ENCODE results near the gene IGFBPL1.
A peak's percentile ranks its signal among the peaks of the same experiment; 100 is the strongest.
"Not testable (repeated sequence)": the region's sequence is repeated elsewhere in the genome, so short reads cannot be mapped to it uniquely, and the experiment has no call there.

Gene IGFBPL1, protein sequence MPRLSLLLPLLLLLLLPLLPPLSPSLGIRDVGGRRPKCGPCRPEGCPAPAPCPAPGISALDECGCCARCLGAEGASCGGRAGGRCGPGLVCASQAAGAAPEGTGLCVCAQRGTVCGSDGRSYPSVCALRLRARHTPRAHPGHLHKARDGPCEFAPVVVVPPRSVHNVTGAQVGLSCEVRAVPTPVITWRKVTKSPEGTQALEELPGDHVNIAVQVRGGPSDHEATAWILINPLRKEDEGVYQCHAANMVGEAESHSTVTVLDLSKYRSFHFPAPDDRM

DNA sequence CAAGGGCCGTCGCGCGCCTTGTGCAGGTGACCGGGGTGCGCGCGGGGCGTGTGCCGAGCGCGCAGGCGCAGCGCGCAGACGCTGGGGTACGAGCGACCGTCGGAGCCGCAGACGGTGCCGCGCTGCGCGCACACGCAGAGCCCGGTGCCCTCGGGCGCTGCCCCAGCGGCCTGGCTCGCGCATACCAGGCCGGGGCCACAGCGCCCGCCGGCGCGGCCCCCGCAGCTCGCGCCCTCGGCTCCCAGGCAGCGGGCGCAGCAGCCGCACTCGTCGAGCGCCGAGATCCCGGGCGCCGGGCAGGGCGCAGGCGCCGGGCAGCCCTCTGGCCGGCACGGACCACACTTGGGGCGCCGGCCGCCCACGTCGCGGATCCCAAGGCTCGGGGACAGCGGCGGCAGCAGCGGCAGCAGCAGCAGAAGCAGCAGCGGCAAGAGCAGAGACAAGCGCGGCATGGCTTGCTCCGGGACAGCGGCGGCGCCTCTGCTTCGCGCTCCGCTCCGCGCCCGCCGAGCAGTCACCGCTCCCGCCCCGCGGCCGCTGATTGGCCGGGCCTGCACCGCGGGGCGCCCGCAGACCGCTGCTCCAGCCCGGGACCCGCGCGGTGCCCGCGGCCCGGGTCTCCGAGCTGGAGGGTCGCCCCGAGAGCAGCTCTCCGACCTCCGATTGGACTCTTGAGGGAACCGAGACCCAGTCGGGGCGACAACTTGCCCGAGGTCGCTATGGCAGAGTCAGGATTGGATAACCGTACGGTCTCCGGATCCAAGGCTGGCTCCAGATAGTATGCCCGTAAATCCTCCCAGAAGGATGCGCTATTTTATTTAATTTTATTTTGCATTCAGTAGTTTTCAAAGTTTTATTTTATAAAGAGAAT, at the start of gene IGFBPL1:
IGFBPL1 (minus strand) TSS at position 482 of the 871 bp plus-strand sequence; CDS start at position 452, 30 bp downstream.
- Histone ChIP-seq H3K9me3 (ENCODE audit: control insufficient read depth, insufficient read depth, low read length) (no peaks in the 10 kb centered on the region), H3K27me3 (ENCODE audit: control insufficient read depth, insufficient read depth, low read length) (peaks cover 52% of the 10 kb centered on the region), H3K4me1 (ENCODE audit: control insufficient read depth, insufficient read depth, low read length) (peaks cover 29% of the 10 kb centered on the region), H3K4me3 (ENCODE audit: low read depth, low read length) (peak within 1 kb of the TSS; percentile 57), H3K27ac (ENCODE audit: low read depth, low read length) (no peak within 1 kb of the TSS), H3K9ac (ENCODE audit: low read depth, low read length) (peak within 1 kb of the TSS; percentile 11; the same call in 1 of the 2 replicates), H3K36me3 (ENCODE audit: control insufficient read depth, insufficient read depth, low read length) (no peaks in the 10 kb centered on the region)

- H3K36me3 ChIP-seq (ENCODE audit: control insufficient read depth, insufficient read depth, low read length); H3K27me3 ChIP-seq (ENCODE audit: control insufficient read depth, insufficient read depth, low read length); H3K4me3 ChIP-seq (ENCODE audit: low read depth, low read length); H3K27ac ChIP-seq (ENCODE audit: low read depth, low read length); H3K9me3 ChIP-seq (ENCODE audit: control insufficient read depth, insufficient read depth, low read length); H3K9ac ChIP-seq (ENCODE audit: low read depth, low read length); H3K4me1 ChIP-seq (ENCODE audit: control insufficient read depth, insufficient read depth, low read length): not testable (repeated sequence)
These were observed 48.5 kb upstream of the IGFBPL1 start for GRCh38 chr9:38472583-38473249.

GRCh38 chr9:38467404-38467803, 43.1 kb upstream of the IGFBPL1 start:
- no peaks in the 10 kb centered on the region for H3K4me1 ChIP-seq (ENCODE audit: control insufficient read depth, insufficient read depth, low read length)
- H3K9ac ChIP-seq (ENCODE audit: low read depth, low read length) = no peak overlapping the region
- H3K27ac ChIP-seq (ENCODE audit: low read depth, low read length) = no peak overlapping the region
- no peaks in the 10 kb centered on the region for H3K27me3 ChIP-seq (ENCODE audit: control insufficient read depth, insufficient read depth, low read length)
- no peak overlapping the region for H3K4me3 ChIP-seq (ENCODE audit: low read depth, low read length)
- no peaks in the 10 kb centered on the region for H3K36me3 ChIP-seq (ENCODE audit: control insufficient read depth, insufficient read depth, low read length)
- H3K9me3 ChIP-seq (ENCODE audit: control insufficient read depth, insufficient read depth, low read length) = no peaks in the 10 kb centered on the region

DNA sequence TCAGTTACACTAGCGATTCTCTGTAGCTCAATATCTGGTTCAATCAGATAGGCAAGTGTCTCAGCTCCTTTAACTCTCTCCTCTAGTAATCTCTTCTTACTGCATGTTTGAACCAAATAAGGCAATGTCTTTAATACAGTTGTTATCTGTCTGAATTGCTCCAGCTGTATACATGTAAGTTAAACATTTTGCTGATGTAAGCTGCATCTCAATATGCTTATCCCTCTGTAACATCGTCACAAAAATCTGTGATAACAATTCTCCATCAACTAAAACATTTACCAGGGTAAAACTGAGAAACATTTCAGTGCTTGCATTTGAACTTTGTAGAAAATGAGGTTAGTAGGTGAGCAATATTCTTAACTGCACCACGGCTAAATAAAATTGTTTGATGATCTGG, 29.6 kb upstream of the IGFBPL1 start:
- Histone ChIP-seq H3K27ac (ENCODE audit: low read depth, low read length) (no peak overlapping the region), H3K4me1 (ENCODE audit: control insufficient read depth, insufficient read depth, low read length) (no peaks in the 10 kb centered on the region), H3K27me3 (ENCODE audit: control insufficient read depth, insufficient read depth, low read length) (no peaks in the 10 kb centered on the region; the same call in 1 of the 2 replicates), H3K9me3 (ENCODE audit: control insufficient read depth, insufficient read depth, low read length) (peaks cover 8% of the 10 kb centered on the region; the same call in 1 of the 2 replicates), H3K36me3 (ENCODE audit: control insufficient read depth, insufficient read depth, low read length) (no peaks in the 10 kb centered on the region), H3K4me3 (ENCODE audit: low read depth, low read length) (no peak overlapping the region), H3K9ac (ENCODE audit: low read depth, low read length) (no peak overlapping the region)

GRCh38 chr9:38451162-38451561, 26.9 kb upstream of the IGFBPL1 start:
- Histone ChIP-seq H3K9ac (ENCODE audit: low read depth, low read length) (no peak overlapping the region), H3K4me1 (ENCODE audit: control insufficient read depth, insufficient read depth, low read length) (no peaks in the 10 kb centered on the region), H3K36me3 (ENCODE audit: control insufficient read depth, insufficient read depth, low read length) (no peaks in the 10 kb centered on the region), H3K4me3 (ENCODE audit: low read depth, low read length) (no peak overlapping the region), H3K27ac (ENCODE audit: low read depth, low read length) (no peak overlapping the region), H3K9me3 (ENCODE audit: control insufficient read depth, insufficient read depth, low read length) (peaks cover 8% of the 10 kb centered on the region; the same call in 1 of the 2 replicates), H3K27me3 (ENCODE audit: control insufficient read depth, insufficient read depth, low read length) (no peaks in the 10 kb centered on the region; the same call in 1 of the 2 replicates)

DNA sequence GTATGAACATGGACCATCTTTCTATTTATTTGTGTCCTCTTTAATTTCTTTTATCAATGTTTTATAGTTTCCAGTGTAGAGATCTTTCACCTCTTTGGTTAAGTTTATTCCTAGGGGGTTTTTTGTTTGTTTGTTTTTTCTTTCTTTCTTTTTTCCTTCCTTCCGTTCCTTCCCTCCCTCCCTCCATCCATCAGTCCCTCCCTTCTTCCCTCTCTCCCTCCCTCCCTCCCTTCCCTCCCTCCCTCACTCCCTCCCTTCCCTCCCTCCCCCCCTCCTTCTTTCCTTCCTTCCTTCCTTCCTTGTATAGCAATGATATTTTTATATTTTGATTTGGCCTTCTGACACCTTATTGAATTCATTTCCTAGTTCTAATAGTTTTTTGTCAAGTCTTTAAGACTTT, 23.4 kb upstream of the IGFBPL1 start:
- Histone ChIP-seq H3K4me3 (ENCODE audit: low read depth, low read length) (no peak overlapping the region), H3K9me3 (ENCODE audit: control insufficient read depth, insufficient read depth, low read length) (peaks cover 8% of the 10 kb centered on the region; the same call in 1 of the 2 replicates), H3K9ac (ENCODE audit: low read depth, low read length) (no peak overlapping the region), H3K36me3 (ENCODE audit: control insufficient read depth, insufficient read depth, low read length) (no peaks in the 10 kb centered on the region), H3K4me1 (ENCODE audit: control insufficient read depth, insufficient read depth, low read length) (no peaks in the 10 kb centered on the region), H3K27me3 (ENCODE audit: control insufficient read depth, insufficient read depth, low read length) (no peaks in the 10 kb centered on the region), H3K27ac (ENCODE audit: low read depth, low read length) (no peak overlapping the region)

- Histone ChIP-seq H3K27ac (ENCODE audit: low read depth, low read length) (no peak overlapping the region), H3K4me3 (ENCODE audit: low read depth, low read length) (no peak overlapping the region), H3K4me1 (ENCODE audit: control insufficient read depth, insufficient read depth, low read length) (no peaks in the 10 kb centered on the region), H3K27me3 (ENCODE audit: control insufficient read depth, insufficient read depth, low read length) (no peaks in the 10 kb centered on the region), H3K9ac (ENCODE audit: low read depth, low read length) (no peak overlapping the region), H3K36me3 (ENCODE audit: control insufficient read depth, insufficient read depth, low read length) (no peaks in the 10 kb centered on the region), H3K9me3 (ENCODE audit: control insufficient read depth, insufficient read depth, low read length) (no peaks in the 10 kb centered on the region)
These were observed 21.1 kb upstream of the IGFBPL1 start for GRCh38 chr9:38445154-38446043.

- Histone ChIP-seq H3K27ac (ENCODE audit: low read depth, low read length) (no peak overlapping the region), H3K4me3 (ENCODE audit: low read depth, low read length) (no peak overlapping the region), H3K9ac (ENCODE audit: low read depth, low read length) (no peak overlapping the region), H3K4me1 (ENCODE audit: control insufficient read depth, insufficient read depth, low read length) (no peaks in the 10 kb centered on the region), H3K27me3 (ENCODE audit: control insufficient read depth, insufficient read depth, low read length) (no peaks in the 10 kb centered on the region), H3K9me3 (ENCODE audit: control insufficient read depth, insufficient read depth, low read length) (no peaks in the 10 kb centered on the region), H3K36me3 (ENCODE audit: control insufficient read depth, insufficient read depth, low read length) (no peaks in the 10 kb centered on the region)
These were observed 19.3 kb upstream of the IGFBPL1 start for GRCh38 chr9:38443597-38443996.

DNA sequence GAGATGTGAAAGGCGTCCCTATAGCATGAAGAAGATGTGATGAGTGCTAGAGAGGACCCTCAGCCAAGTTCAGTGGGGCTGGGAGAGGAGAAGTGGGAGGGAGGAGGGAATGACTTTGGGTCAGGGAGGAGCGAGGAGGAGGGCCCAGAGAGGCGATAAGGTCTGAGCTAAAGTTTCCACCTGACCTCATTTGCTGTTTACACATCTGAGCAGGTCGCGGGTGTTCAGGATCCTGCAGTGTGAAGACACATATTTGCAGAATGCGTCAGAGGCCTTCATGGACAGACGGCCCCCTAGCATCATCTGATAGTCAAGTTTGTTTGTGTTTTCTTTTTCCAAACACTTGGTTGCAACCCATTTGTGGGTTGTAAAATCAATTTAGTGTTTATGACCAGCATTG, 18.9 kb upstream of the IGFBPL1 start:
- no peaks in the 10 kb centered on the region for H3K36me3 ChIP-seq (ENCODE audit: control insufficient read depth, insufficient read depth, low read length)
- no peak overlapping the region for H3K27ac ChIP-seq (ENCODE audit: low read depth, low read length)
- H3K9me3 ChIP-seq (ENCODE audit: control insufficient read depth, insufficient read depth, low read length) = no peaks in the 10 kb centered on the region
- no peak overlapping the region for H3K9ac ChIP-seq (ENCODE audit: low read depth, low read length)
- no peaks in the 10 kb centered on the region for H3K27me3 ChIP-seq (ENCODE audit: control insufficient read depth, insufficient read depth, low read length)
- H3K4me3 ChIP-seq (ENCODE audit: low read depth, low read length) = no peak overlapping the region
- no peaks in the 10 kb centered on the region for H3K4me1 ChIP-seq (ENCODE audit: control insufficient read depth, insufficient read depth, low read length)

DNA sequence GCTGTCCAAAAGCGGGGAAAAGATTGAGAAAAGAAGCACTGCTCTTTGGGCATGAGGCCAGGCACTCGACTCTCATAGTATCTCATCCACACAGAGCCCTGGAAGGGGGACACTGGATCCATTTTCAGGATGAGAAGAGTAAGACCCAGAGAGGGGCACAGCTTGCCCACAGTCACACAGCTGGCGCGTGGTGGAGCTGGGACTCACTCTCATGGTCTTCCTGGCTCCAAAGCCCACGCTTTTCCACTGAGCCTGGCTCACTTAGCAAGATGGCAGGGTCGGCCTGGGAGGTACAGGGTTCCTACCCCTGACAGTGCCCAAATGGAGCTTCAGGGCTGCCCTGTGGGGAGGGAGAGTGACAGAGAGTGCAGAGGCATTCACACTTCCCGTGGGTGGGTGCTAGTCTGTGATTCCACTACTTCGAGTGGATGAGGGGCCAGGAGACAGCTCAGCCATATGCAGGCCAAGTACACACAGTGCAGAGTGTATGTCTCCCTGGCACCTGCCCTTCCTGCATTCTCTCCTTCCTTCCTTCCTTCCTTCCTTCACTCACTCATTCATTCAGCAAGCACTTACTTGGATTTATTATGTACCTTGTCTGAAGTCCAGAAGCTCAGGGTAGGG, 18.3 kb upstream of the IGFBPL1 start:
- Histone ChIP-seq H3K9ac (ENCODE audit: low read depth, low read length) (no peak overlapping the region), H3K9me3 (ENCODE audit: control insufficient read depth, insufficient read depth, low read length) (no peaks in the 10 kb centered on the region), H3K4me3 (ENCODE audit: low read depth, low read length) (no peak overlapping the region), H3K4me1 (ENCODE audit: control insufficient read depth, insufficient read depth, low read length) (no peaks in the 10 kb centered on the region), H3K27ac (ENCODE audit: low read depth, low read length) (no peak overlapping the region), H3K27me3 (ENCODE audit: control insufficient read depth, insufficient read depth, low read length) (no peaks in the 10 kb centered on the region), H3K36me3 (ENCODE audit: control insufficient read depth, insufficient read depth, low read length) (no peaks in the 10 kb centered on the region)
